ENCODE measurements around the gene ADAM22.

ADAM22 gene

GRCh38 chr7:88001744-88002530 is 67.9 kb downstream of the ADAM22 start:
- no peak for DNase-seq
- H3K4me1 Mint-ChIP-seq = no peaks in the 10 kb centered on the region
- no peak overlapping the region for H3K4me3 Mint-ChIP-seq
- H3K27ac Mint-ChIP-seq = no peak overlapping the region
- H3K27me3 Mint-ChIP-seq = no peaks in the 10 kb centered on the region
- H3K36me3 Mint-ChIP-seq = no peaks in the 10 kb centered on the region
- H3K9me3 Mint-ChIP-seq = no peaks in the 10 kb centered on the region
- CTCF ChIA-PET = no interaction called here

GRCh38 chr7:88002617-88003016 is 68.6 kb downstream of the ADAM22 start:
- Mint-ChIP-seq H3K9me3 (no peaks in the 10 kb centered on the region), H3K27ac (no peak overlapping the region), H3K4me3 (no peak overlapping the region), H3K27me3 (no peaks in the 10 kb centered on the region), H3K4me1 (no peaks in the 10 kb centered on the region), H3K36me3 (no peaks in the 10 kb centered on the region)
- CTCF ChIA-PET = no interaction called here
- DNase-seq = no peak

GRCh38 chr7:88003581-88003980 is 69.5 kb downstream of the ADAM22 start:
- no peaks in the 10 kb centered on the region for H3K9me3 Mint-ChIP-seq
- CTCF ChIA-PET = no interaction called here
- H3K27me3 Mint-ChIP-seq = no peaks in the 10 kb centered on the region
- H3K36me3 Mint-ChIP-seq = no peaks in the 10 kb centered on the region
- no peak overlapping the region for H3K4me3 Mint-ChIP-seq
- H3K4me1 Mint-ChIP-seq = no peaks in the 10 kb centered on the region
- DNase-seq = no peak
- H3K27ac Mint-ChIP-seq = no peak overlapping the region

- no peaks in the 10 kb centered on the region for H3K4me1 Mint-ChIP-seq
- no peak overlapping the region for H3K4me3 Mint-ChIP-seq
- no peak for DNase-seq
- H3K36me3 Mint-ChIP-seq = no peaks in the 10 kb centered on the region
- CTCF ChIA-PET = no interaction called here
- H3K9me3 Mint-ChIP-seq = no peaks in the 10 kb centered on the region
- H3K27me3 Mint-ChIP-seq = no peaks in the 10 kb centered on the region
- H3K27ac Mint-ChIP-seq = no peak overlapping the region
Observed at GRCh38 chr7:88005191-88005590, 71.1 kb downstream of the ADAM22 start.

GRCh38 chr7:88009651-88010050 is 75.6 kb downstream of the ADAM22 start:
- CTCF ChIA-PET = no interaction called here

GRCh38 chr7:88012086-88012485 is 78.0 kb downstream of the ADAM22 start:
- H3K27ac Mint-ChIP-seq = no peak overlapping the region
- H3K4me1 Mint-ChIP-seq = no peaks in the 10 kb centered on the region
- no peaks in the 10 kb centered on the region for H3K36me3 Mint-ChIP-seq
- H3K9me3 Mint-ChIP-seq = no peaks in the 10 kb centered on the region
- H3K4me3 Mint-ChIP-seq = no peak overlapping the region
- H3K27me3 Mint-ChIP-seq = no peaks in the 10 kb centered on the region
- CTCF ChIA-PET = no interaction called here
- DNase-seq = no peak

More at GRCh38 chr7:88009651-88010050, 75.6 kb downstream of the ADAM22 start:
- Mint-ChIP-seq H3K36me3 (no peaks in the 10 kb centered on the region), H3K9me3 (no peaks in the 10 kb centered on the region), H3K4me3 (no peak overlapping the region), H3K27ac (no peak overlapping the region), H3K27me3 (no peaks in the 10 kb centered on the region), H3K4me1 (no peaks in the 10 kb centered on the region)
- no peak for DNase-seq

GRCh38 chr7:88013981-88014380 is 79.9 kb downstream of the ADAM22 start:
- Mint-ChIP-seq H3K4me3 (no peak overlapping the region), H3K4me1 (no peaks in the 10 kb centered on the region), H3K27me3 (no peaks in the 10 kb centered on the region), H3K27ac (no peak overlapping the region), H3K36me3 (no peaks in the 10 kb centered on the region), H3K9me3 (no peaks in the 10 kb centered on the region)
- DNase-seq = no peak
- CTCF ChIA-PET = no interaction called here

- no peaks in the 10 kb centered on the region for H3K36me3 Mint-ChIP-seq
- CTCF ChIA-PET = no interaction called here
- no peak for DNase-seq
- no peak overlapping the region for H3K27ac Mint-ChIP-seq
- H3K4me1 Mint-ChIP-seq = no peaks in the 10 kb centered on the region
- no peak overlapping the region for H3K4me3 Mint-ChIP-seq
- H3K9me3 Mint-ChIP-seq = no peaks in the 10 kb centered on the region
- H3K27me3 Mint-ChIP-seq = no peaks in the 10 kb centered on the region
Observed at GRCh38 chr7:88014581-88014980, 80.5 kb downstream of the ADAM22 start.

- Mint-ChIP-seq H3K36me3 (no peaks in the 10 kb centered on the region), H3K9me3 (no peaks in the 10 kb centered on the region), H3K27me3 (no peaks in the 10 kb centered on the region), H3K27ac (no peak overlapping the region), H3K4me1 (no peaks in the 10 kb centered on the region), H3K4me3 (no peak overlapping the region)
- no peak for DNase-seq
- CTCF ChIA-PET = no interaction called here
Observed at GRCh38 chr7:88015309-88015708, 81.3 kb downstream of the ADAM22 start.

GRCh38 chr7:88018501-88018900 is 84.5 kb downstream of the ADAM22 start:
- Mint-ChIP-seq H3K4me3 (no peak overlapping the region), H3K4me1 (no peaks in the 10 kb centered on the region), H3K27me3 (no peaks in the 10 kb centered on the region), H3K36me3 (no peaks in the 10 kb centered on the region), H3K27ac (no peak overlapping the region), H3K9me3 (no peaks in the 10 kb centered on the region)
- DNase-seq = no peak
- CTCF ChIA-PET = no interaction called here

- no peak for DNase-seq
- Mint-ChIP-seq H3K4me1 (no peaks in the 10 kb centered on the region), H3K27me3 (no peaks in the 10 kb centered on the region), H3K36me3 (no peaks in the 10 kb centered on the region), H3K9me3 (peaks cover 4% of the 10 kb centered on the region), H3K27ac (no peak overlapping the region), H3K4me3 (no peak overlapping the region)
- CTCF ChIA-PET = no interaction called here
Observed at GRCh38 chr7:88020953-88021665, 87.1 kb downstream of the ADAM22 start.

GRCh38 chr7:88027724-88028123 is 93.7 kb downstream of the ADAM22 start:
- H3K4me3 Mint-ChIP-seq = no peak overlapping the region
- no peak overlapping the region for H3K27ac Mint-ChIP-seq
- no peaks in the 10 kb centered on the region for H3K27me3 Mint-ChIP-seq
- CTCF ChIA-PET = no interaction called here
- H3K9me3 Mint-ChIP-seq = peaks cover 25% of the 10 kb centered on the region
- H3K4me1 Mint-ChIP-seq = no peaks in the 10 kb centered on the region
- H3K36me3 Mint-ChIP-seq = peaks cover 3% of the 10 kb centered on the region
- DNase-seq = no peak

- peaks cover 3% of the 10 kb centered on the region for H3K36me3 Mint-ChIP-seq
- H3K4me3 Mint-ChIP-seq = no peak overlapping the region
- H3K4me1 Mint-ChIP-seq = no peaks in the 10 kb centered on the region
- peaks cover 24% of the 10 kb centered on the region for H3K9me3 Mint-ChIP-seq
- H3K27ac Mint-ChIP-seq = no peak overlapping the region
- no peaks in the 10 kb centered on the region for H3K27me3 Mint-ChIP-seq
- CTCF ChIA-PET = no interaction called here
- no peak for DNase-seq
Observed at GRCh38 chr7:88034083-88034695, 100.1 kb downstream of the ADAM22 start.

GRCh38 chr7:88037050-88037449 is 103.0 kb downstream of the ADAM22 start:
- Mint-ChIP-seq H3K4me3 (no peak overlapping the region), H3K36me3 (no peaks in the 10 kb centered on the region), H3K27ac (no peak overlapping the region), H3K9me3 (peaks cover 9% of the 10 kb centered on the region), H3K4me1 (peaks cover 2% of the 10 kb centered on the region), H3K27me3 (no peaks in the 10 kb centered on the region)
- no peak for DNase-seq
- CTCF ChIA-PET = no interaction called here

GRCh38 chr7:88040694-88041093 is 106.6 kb downstream of the ADAM22 start:
- CTCF ChIA-PET = no interaction called here

More at GRCh38 chr7:88040694-88041093, 106.6 kb downstream of the ADAM22 start:
- Mint-ChIP-seq H3K9me3 (no peaks in the 10 kb centered on the region), H3K4me1 (peaks cover 4% of the 10 kb centered on the region), H3K4me3 (no peak overlapping the region), H3K27me3 (no peaks in the 10 kb centered on the region), H3K36me3 (no peaks in the 10 kb centered on the region), H3K27ac (no peak overlapping the region)
- DNase-seq = no peak
